Activated naive CD4-positive, alpha-beta T cell treated with anti-CD3 and anti-CD28 coated beads, Interleukin-2, amount 50 U/mL, for 16 hours (primary cell): ENCODE data around the gene SGMS1.
"Not testable (repeated sequence)": the region's sequence is repeated elsewhere in the genome, so short reads cannot be mapped to it uniquely, and the experiment has no call there.

Experiments used
- DNase-seq: peaks from one replicate; pipeline ENCODE4 v3.0.0-alpha.2; 2020

Gene SGMS1

GRCh38 chr10:50392426-50392825, 231.3 kb downstream of the SGMS1 start:
- no peak for DNase-seq

- DNase-seq: no peak
Observed at GRCh38 chr10:50390302-50390701, 233.5 kb downstream of the SGMS1 start.

DNA sequence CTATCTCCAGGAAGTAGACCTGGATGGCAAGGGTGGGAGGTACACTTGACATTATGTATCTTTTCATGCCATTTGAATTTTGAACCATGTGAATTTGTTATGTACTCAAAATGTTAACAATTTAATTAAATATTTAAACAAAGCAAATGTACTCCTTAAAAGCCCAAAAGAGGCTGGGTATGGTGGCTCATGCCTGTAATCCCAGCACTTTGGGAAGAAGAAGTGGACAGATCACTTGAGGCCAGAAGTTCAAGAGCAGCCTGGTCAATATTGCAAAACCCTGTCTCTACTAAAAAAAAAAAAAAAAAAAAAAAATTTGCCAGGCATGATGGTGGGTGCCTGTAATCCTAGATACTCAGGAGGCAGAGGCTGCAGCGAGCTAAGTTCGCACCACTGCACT, 235.6 kb downstream of the SGMS1 start:
- no peak for DNase-seq

- DNase-seq: no peak
Observed at GRCh38 chr10:50387732-50388073, 236.1 kb downstream of the SGMS1 start.

GRCh38 chr10:50387007-50387731, 236.6 kb downstream of the SGMS1 start:
- no peak for DNase-seq

DNA sequence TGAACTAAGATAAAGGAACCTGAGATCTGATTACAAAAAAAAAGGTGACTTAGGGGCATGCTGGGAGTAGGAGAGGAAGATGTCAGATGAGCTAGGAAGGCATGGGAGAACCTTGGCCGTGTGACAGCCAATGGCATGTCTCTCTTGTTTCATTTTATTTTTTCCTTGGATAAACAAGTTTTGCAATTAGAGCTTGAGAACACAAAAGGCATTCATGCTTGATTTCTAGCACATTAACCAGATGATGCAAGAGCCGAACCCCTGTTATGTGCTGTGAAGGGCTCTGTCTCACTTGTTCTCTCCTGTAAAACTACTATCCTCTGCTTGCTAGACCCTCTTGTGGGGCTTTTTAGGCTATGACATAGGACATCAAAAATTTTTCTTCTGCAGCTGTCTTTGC, 238.1 kb downstream of the SGMS1 start:
- no peak for DNase-seq

DNA sequence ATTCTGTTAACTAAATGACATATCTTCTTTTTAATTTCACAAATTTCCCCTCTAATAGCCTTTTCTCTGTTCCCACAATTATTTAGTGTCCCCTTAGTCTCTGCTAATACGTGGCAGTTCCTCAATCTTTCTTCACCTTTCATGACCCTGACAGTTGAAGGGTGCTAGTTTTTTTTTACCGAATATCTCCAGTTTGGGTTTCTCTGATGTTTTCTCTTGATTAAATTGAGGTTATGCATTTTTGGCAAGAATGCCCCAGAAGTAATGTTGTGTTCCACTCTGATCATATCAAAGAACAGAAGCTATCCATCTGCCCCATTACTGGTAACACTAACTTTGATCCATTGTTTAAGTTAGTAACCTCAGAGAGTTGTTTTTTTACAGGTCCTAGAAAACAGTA, 238.9 kb downstream of the SGMS1 start:
- no peak for DNase-seq

- no peak for DNase-seq
Observed at GRCh38 chr10:50384238-50384637, 239.5 kb downstream of the SGMS1 start.

- DNase-seq: no peak
Observed at GRCh38 chr10:50382576-50383023, 241.2 kb downstream of the SGMS1 start.

DNA sequence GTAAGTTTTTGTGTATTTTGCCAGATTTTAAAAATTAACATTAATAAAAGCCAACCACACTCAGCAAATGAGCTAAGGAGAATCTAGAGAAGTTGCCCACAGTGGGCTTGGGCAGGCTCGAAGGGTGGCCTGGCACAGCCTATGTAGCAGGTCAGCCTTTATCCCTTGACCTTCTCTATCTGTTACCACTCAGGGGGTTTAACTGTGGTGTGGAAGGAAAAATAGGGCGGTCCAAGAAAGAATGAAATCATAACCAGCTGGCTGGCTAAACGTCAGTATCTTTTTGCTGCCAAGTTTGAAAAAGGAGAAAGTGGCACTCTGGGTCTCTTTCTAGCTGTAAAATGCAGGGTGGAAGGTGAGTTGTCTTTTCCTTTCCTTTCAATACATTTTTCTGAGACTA, 242.1 kb downstream of the SGMS1 start:
- DNase-seq: no peak

GRCh38 chr10:50379616-50380015, 244.1 kb downstream of the SGMS1 start:
- DNase-seq: no peak

GRCh38 chr10:50375745-50376144, 248.0 kb downstream of the SGMS1 start:
- DNase-seq: no peak

DNA sequence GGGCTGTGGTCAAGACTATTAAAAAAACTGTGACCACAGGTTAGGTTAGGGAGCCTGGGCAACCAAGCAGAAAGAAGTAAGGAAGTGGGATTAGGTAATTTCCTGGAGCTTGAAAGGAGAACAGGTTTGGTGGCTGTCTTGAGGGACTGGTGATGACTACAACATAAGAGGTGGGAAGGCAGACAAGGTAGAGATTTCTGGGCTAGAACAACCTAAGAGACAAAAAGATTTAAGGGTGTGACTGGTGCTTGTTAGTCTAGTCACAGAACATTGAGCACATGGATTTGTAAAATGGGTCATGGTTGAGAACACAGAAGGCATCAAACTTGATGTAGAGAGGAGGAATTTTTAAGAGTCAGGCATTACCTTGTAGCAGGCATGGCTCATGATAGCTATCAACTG, 248.7 kb downstream of the SGMS1 start:
- DNase-seq: no peak

DNA sequence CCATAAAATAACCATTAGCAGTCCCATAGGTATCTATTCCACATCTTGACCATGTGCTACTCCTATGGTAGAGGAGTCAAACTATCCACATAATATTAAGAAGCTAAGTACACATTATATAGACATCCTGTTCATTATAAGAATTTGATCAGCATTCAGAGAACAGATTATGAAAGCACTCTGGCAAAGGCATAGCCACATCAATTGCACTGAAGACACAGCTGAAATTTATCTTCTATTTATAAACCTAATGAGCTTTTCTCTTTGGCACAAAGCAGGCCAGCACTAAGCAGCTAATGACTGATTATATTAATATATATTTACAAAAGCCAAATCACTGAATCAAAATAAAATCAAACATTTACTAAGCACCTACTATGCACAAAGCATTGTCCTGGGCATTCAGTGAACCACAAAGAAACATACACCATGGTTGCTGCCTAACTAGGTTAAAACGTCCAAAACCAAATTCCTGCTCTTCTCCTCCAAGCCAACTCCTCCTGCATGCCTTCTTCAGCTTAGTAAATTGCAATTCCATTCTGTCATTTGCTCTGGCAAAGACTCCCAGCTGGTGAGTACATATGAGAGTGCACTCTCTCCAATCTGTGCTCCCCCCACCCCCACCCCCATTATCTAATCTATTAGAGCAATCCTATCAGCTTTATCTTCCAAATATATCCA, 249.8 kb downstream of the SGMS1 start:
- no peak for DNase-seq

- DNase-seq: no peak
Observed at GRCh38 chr10:50369931-50370330, 253.8 kb downstream of the SGMS1 start.

DNA sequence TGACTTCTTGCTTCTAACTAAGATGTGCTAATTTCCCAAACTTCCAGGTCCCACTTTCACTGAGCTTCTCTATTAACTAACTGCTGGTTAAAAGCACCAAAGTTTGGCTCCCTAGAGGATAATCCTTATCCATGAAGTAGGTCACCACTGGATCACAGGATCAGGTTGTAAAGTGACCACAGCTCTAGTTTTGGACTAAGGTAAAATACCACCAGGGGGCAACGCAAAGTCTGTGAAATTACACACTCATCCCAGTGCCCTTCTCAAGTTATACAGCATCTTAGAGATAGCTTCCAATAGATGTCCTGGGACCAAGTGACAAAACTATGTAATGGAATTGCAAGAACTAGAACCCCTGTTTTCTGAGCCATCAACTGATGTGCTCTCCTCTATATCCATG, 256.0 kb downstream of the SGMS1 start:
- DNase-seq: no peak

GRCh38 chr10:50366421-50366820, 257.3 kb downstream of the SGMS1 start:
- DNase-seq: not testable (repeated sequence)

DNA sequence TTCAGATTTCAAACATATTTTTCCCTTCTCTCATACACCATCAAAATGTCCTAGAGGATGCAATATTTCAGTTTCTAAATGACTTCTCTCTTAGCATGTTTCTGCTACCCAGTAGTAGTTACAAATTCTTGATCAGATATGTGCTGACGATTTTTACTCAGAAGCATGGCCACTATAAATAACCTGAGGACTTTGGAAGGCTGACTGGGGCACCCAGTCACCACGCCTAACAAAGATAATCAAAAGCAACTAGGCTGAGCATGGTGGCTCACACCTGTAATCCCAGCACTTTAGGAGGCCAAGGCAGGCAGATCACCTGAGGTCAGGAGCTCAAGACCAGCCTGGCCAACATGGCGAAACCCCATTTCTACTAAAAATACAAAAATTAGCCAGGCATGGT, 259.0 kb downstream of the SGMS1 start:
- DNase-seq: not testable (repeated sequence)

- DNase-seq: no peak
Observed at GRCh38 chr10:50362547-50363125, 261.1 kb downstream of the SGMS1 start.

DNA sequence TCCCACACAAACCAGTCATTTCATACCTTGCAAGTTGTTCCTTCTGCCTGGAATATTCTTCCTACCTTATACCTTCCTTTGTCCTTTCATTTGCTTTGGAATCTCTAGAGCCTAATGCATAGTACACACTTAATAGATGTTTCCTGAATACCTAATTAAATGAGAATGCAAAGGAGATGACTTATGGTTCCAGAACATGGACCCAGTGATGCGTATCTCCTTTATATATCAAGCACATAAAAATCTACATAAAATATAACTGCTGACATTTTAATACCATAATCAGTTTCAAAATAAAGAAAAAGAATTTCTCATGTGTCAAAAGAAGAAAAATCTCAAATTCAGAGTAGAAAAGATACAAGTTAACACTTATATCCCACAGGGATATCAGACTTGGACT, 261.8 kb downstream of the SGMS1 start:
- no peak for DNase-seq

DNA sequence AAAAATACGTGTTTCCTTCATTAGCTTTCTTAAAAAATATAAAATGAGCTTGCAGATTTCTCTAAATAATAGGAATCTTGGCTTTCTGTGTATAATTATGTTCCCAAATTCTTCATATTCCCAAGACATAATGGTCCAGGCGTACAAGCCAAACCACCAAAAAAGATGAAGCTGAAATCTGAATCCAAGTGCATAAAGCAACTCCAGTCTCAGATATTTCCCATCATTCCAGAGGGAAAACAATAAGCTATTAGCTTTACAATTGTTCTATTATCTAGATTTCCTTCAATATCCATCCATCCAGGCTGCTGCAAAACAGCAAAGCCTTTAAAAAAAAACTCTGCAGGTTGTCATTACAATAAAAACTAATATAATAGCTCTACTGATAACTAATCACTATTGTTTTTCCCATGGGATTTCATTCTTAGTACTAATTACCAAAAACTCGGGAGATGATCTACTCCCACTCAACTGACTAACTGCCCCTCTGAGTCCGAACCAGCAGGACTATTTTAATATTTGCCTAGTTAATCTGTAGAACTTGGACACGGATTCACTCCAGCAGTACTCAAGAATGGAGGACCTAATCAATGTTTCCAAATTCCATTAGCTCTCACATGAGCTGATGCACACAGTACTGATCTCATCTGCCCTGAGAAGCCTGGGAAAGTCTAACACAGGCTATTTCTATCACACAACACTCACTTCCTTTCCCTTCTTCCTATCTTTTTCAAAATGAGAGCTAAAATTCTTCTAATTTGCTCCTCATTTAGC, 263.5 kb downstream of the SGMS1 start:
- DNase-seq: no peak

GRCh38 chr10:50358925-50359687, 264.6 kb downstream of the SGMS1 start:
- no peak for DNase-seq

DNA sequence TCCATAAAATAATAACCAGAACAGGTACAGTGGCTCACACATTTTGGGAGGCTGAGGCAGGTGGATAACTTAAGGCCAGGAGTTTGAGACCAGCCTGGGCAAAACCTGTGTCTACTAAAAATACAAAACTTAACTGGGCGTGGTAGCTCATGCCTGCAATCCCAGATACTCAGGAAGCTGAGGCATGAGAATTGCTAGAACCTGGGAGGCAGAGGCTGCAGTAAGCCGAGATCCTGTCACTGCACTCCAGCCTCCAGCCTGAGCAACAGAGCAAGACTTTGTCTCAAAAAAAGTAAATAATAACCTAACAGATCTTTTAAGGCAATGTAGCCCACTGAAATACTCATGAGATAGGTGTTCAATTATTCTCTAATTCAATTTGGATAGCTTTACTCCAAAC, 265.3 kb downstream of the SGMS1 start:
- no peak for DNase-seq
